SHP77 (cell line): ENCODE results near the gene SYCE1.
"Not testable (repeated sequence)": the region's sequence is repeated elsewhere in the genome, so short reads cannot be mapped to it uniquely, and the experiment has no call there.

ENCODE experiments used
- DNase-seq, 2 experiments: peaks; one replicate each; lab custom pipeline; 2025; lab: John Stamatoyannopoulos, UW

Gene SYCE1, protein sequence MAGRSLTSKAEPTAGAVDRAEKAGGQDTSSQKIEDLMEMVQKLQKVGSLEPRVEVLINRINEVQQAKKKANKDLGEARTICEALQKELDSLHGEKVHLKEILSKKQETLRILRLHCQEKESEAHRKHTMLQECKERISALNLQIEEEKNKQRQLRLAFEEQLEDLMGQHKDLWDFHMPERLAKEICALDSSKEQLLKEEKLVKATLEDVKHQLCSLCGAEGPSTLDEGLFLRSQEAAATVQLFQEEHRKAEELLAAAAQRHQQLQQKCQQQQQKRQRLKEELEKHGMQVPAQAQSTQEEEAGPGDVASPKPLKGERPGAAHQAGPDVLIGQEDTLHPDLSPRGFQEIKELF

DNA sequence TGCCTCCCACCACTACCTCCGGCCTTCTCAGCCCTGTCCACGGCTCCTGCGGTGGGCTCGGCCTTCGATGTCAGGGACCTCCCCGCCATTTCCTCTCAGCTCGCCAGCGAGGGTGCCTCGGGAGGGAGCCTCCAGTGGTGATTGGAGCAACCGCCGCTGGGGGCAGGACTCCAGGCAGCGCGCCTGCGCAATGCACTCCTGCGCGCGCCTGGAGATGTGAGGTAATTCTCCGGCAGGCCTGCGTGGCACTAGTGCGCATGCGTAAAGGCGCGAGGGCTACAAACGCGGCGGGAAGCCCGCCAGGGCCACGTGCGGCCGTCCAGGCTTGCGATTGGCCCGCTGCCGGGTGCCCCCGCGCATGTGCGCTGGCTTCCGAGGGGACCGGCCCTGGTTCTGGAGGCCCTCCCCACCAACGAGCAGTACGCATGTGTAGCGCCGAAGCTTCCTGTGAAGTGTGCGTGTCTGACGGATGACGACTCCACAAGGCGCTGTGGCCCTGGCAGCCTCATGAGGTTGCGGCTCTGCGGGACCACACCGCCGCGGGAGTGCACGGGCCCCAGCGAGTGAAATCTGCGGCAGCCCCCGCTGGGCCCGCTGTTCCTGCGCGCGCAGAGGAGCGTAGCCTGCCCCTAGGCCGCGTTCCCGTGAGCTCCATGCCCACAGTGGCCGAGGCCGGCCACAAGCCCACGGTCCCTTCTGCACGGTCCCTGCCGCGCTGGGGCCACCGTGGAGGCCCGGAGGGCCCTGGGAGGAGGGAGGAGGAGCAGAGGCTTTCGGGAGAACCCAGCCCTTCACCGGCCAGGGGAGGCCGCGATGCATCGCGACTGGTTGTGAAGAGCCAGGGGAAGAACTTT is at the start of gene SYCE1:
TSS of gene SYCE1 (minus strand) at position 143 of the 854 bp plus-strand sequence. CDS start at position 89, 54 bp downstream.
- no peak for DNase-seq

DNA sequence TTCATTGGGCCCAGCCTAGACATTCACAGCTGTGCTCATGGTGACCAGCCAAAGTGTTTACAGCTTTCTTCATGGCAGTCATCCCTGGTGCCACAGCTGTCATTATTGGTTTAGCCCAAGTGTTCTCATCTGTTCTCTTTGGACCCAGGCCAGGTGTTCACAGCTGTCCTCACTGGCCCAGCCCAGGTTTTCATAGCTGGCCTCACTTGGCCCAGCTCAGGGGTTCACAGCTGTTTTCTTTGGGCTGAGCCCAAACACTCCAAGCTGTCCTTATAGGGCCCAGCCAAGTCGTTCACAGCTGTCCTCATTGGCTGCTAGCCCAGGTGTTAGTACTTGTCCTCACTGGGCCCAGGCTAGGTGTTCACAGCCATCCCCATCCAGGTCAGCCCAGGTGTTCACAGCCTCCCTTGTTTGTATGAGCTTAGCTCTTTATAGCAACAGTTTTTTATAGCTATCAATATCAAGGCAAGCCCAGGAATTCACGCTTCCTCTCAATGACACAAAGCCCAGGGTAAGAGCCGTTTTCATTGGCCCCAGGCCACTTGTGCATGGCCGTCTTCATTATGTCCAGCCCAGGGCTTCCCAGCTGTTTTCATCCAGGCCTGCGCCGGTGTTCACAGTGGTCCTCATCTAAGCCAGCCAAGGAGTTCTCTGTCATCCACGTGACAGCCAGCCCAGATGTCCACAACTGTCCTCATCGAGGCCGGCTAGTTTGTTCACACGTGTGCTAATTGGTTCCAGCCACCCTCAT is 49.6 kb upstream of the SYCE1 start:
- peak; percentile 55 to 60 for DNase-seq

DNA sequence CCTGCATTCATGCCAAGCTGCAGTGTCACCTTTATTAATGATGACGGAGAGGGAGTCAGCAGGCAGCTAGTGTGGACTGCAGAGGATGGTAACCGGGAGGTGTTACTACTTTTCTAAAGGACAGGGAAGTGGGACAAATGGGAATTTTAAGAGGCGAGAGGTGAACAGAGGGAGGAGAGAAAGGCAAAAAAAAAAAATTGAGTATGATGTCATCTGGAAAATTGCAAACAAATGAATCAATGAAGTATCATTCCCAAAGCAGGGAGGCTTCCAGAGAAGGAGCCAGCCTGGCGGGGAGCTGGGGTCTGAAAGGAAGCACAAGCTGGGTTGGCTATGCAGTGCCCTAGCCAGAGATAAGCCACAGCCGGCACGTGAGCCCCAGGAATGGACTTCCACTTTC is 48.3 kb upstream of the SYCE1 start:
- DNase-seq: no peak

DNA sequence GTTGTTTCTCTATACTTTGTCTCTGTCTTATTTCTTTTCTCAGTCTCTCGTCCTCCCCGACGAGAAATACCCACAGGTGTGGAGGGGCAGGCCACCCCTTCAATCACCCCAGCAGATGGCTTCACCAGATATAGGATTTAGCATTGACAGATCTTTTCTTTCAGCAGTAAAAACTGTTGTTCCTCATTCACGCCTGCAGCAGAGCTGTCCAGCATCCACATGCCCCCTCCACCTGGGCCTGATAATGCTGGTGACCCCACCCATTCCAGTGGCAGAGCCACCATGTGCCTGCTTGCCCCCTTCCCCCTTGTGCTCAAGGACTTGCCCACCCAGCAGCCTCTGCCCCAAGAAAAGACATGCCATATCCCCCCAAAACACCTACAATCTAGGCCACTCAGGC is 45.7 kb upstream of the SYCE1 start:
- DNase-seq: no peak

DNA sequence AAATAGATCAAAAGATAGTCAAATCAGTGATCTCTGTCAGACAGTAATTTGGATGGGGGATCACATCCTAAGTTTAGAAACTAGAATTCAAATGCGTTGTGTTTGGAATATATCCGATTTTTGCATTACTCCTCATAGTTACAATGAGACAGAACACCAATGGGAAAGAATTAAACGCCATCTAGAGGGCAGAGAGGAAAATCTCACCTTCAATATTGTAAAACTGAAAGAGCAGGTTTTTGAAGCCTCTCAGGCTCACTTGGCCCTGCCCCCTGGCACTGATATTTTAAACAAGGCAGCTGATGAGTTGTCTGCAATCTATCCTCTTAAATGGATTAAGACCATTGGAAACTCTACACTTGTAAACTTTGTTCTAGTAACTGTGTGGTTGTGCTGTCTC is 43.5 kb upstream of the SYCE1 start:
- DNase-seq: peak; percentile 51 to 59

DNA sequence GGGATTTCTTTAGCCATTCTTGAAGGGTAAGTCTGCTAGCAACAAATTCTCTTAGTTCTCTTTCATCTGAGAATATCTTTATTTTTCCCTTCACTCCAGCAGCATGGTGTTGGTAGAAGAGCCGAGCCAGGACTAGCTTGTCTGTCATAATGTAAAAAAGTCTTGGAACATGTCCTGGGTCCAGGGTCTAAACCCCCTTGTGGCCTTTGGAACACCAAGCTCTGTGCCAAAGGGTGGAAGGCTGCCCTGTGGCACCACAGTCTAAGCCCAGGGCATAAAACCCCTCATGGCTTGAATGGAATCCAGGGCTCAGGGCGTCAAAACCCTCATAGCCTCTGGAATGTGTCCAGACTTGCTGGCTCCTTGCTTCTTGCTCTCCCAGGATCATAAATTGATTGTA is 38.1 kb upstream of the SYCE1 start:
- DNase-seq: not testable (repeated sequence)

DNA sequence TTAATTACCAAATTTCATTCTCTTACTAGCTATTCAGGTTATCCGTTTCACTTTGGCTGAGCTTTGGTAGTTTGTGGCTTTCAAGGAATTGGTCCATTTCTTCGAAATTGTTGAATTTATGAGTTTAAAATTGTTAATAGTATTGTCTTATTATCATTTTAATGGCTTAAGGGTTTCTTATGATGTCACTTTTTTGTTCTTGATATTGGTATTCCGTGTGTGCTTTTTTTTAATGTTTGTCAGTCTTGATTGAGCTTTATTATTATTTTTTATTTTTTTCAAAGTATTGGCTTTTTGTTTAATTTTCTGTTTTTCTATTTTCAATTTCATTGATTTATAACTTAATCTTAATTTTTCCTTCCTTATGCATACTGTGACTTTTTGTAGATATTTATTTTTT is 35.3 kb upstream of the SYCE1 start:
- no peak for DNase-seq

DNA sequence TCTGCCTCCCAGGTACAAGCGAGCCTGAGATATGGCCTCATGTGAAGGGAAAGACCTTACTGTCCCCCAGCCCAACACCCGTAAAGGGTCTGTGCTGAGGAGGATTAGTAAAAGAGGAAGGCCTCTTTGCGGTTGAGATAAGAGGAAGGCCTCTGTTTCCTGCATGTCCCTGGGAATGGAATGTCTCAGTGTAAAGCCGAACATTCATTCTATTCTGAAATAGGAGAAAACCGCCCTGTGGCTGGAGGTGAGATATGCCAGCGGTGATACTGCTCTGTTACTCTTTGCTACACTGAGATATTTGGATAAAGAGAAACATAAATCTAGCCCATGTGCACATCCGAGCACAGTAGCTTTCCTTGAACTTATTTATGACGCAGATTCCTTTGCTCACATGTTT is 34.5 kb upstream of the SYCE1 start:
- not testable (repeated sequence) for DNase-seq

DNA sequence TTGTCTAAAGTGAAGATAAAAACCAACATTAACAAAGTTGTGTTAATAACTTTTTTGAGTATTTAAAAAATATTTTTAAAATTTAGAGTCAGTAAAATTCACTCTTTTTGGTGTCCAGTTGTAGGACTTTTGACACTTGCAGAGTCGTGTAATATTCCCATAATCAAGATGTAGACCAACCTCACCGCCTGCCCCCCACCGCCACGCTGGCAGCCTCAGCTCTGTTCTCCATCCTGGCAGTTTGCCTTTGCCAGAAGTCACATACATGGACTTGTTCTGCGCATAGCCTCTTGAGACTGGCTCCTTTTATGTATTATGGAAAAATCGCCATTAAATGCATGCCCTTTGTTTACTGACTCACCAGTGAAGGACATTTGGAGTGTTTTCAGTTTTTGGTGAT is 27.3 kb upstream of the SYCE1 start:
- DNase-seq: no peak

DNA sequence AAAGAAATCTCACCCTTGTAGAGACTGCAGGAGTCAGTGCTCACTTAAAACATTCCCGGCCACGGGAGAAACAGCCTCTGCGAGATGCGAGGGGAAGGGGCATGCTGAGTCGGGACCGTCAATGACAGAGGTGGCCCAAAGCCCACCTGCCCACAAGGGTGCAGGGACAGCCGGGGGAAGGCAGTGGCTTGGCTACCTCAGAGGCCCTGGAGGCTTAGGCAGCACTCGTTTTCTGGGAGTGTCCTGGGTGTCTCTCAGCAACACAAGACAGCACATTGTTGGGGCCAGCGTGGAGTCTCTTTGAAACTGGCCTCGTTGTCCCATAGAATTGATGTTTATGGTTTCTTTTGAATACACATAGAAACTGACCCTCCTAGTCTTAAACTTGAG is 25.6 kb upstream of the SYCE1 start:
- DNase-seq: no peak

DNA sequence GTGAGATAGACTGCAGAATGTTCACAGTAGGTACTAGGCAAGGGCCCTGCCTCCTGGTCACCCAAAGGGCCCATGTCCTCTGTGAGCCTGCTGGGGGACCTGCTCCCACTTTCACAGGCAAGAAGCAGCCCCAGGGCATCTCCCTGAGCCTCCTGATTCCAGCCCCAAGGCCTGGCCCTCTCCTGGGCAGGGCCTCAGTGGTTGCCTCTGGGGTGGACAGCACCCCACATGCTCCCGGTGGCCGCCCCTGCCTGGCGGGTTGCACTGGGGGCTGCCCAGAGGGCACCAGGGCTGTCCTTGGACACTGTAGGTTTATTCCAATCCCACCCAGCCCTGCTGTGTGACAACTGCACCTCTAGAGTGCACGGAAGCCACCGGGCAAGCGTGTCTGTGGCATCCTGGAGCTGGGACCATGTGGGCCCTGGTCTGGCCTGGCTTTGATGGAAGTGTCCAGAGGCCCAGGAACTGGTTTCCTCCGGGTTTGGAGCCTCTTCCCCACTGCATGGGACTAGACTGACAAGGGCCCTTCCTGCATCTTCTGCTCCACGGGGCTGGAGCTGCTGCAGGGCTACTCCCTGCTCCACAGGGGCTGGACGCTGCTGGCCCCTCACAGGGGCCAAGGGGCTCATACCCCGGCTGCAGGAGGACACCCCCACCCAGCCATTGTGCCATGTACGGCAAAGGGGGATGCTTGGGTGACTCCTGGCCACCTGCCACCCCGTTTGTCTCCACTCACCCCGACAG is 25.0 kb upstream of the SYCE1 start:
- DNase-seq: no peak

DNA sequence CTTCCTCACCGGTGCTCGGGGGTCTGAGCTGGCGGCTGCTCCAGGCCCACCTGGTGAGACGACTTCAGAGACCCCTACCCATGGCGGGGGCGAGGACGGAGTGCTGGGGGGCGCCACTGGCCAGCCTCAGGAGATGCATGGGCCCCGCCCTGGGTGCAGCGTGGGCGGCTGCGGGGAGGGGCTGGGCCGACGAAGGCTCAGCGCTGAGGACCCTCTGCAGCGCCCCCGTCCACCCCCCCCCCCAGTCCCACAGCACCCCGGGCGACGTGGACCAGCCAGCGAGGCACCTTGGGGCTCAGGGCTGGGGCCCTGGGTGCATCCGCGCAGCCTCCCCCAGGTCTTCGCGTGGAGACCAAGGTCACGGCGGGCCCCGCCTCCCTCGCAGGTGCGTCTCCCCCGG is 11.7 kb upstream of the SYCE1 start:
- DNase-seq: not testable (repeated sequence)

DNA sequence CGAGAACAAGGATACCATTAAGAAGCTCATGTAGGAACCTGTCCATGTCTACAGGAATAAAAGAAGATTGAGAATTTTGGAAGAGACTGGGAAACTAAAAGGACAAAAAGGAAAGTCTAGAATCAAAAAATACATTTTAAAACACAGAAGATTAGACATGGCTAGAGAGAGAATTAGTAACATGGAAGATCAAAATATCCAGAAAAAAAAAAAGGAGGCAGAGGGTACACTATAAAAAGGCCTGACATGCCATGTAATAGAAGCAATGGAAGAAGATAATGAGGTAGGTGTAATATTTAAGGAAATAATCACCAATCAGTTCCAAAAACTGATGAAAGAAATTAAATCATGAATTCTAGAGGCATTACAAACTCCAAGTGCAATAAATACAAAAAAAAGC is 8.1 kb upstream of the SYCE1 start:
- DNase-seq: not testable (repeated sequence)

DNA sequence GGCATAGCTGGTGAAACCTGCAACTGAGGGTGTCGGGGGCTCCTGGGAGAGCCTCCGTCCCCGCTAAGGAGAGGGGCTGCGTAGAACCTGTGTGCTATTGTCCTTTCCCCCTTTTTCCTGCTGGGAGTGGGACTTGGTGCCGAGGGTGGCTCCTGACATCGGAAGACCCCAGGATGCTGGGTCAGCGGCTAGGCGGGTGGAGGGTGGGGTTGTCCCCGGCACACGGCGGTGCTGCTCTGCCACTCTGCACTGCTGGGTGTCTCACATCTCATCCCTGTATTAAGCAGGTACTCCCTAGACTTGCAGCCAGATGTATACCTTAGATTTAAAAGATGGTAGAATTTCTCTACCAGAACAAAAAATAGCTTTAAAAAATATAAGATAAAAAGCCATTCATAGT is 6.7 kb upstream of the SYCE1 start:
- not testable (repeated sequence) for DNase-seq

DNA sequence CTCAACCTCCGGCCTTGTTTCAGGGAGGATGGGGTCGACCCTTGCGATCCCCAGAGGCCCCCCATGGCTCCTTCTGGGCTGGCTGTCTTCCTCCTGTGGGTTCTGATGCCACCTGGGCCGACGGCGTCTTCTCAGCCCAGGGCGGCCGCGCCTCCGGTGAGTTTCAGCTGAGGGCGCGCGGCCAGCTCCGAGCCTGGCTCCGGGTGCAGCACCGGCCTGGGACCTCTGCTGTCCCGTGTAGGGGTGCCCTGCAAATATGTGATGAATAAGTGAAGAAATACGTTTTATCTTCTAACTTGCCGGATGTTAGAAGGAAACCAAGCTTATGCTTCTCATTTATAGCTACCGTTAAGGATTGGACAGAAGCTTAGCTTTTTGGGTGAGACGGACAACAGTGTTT is 4.4 kb upstream of the SYCE1 start:
- DNase-seq: not testable (repeated sequence)

DNA sequence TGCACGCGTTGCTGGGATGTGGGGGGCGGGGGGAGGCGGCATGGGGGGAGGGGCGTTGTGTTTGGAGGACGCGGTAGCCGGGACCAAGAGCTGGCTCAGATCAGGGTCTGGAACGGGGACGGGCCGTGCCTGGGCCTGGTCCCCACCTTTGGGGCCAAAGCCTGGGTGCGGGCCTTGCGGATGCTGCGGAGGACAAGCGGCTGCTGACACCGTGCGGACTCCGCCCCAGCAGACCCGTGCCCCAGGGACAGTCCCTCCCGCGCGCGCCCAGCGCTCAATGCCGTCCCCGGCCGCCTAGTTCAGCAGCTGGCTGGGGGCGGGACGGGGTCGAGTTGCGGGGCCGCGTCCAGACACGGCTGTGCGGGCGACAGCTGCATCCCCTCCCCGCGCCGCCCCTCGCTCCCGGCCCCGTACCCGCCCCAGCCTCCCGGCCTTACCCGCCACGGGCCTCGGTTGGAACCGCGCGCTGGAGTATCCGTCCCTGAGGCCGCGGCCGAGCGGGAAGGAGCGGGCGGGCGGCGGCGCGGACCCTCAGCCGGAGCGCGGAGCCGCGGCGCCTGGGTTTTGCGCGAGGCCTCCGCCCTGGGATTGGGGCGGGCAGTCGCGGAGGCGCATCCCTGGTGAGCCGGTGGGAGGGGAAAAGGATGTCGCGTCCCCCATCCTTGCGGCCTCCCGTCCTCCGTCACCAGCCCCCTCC is 3.6 kb upstream of the SYCE1 start:
- DNase-seq: not testable (repeated sequence)

DNA sequence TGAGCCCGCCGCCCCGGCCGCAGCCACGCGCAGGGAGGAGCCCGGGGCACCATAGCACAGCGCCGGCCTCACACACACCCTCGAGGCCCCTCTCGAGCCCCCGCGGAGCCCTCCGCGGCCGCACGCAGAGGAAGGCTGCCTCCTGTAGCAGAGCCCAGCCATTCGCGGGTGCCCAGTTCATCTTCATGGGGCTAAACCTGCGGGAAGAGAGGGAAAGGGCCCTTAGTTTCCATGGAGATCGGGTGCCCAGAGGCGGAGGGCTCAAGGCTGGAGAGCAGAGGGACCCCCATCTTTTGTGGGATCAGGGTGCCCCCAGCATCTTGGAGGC is 2.9 kb upstream of the SYCE1 start:
- no peak for DNase-seq

DNA sequence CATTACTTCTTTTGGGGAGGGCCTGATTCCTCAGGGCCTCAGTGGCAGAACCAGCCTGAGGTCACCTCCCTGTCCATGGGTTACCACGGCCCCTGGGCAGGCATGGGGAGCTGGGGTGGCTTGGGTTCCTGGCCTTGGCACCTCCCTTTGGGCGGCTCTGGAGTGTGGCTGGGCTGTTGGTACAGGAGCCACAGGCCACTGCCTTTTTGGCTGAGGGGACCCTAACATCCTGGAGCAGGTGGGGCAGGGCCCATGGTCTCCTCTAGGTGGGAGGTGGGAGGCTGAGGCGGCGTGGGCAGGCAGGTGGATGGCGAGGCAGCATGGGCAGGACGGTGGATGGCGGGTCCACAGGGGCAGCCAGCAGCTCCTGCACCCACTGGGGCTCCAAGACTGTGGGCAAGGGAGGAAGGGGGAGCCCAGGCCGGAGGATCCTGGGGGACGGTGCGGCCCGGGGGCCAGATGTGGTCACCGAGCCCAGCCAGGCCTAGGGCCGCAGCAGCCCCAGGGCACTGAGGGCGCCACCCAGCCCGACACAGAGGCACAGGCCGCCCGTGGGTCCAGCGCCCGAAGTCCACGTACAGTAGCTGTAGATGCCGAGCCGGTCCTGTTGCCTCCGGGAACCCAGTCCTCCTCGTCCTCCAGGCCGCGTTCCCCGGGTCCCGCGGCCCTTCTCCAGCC is 2.4 kb upstream of the SYCE1 start:
- DNase-seq: no peak

DNA sequence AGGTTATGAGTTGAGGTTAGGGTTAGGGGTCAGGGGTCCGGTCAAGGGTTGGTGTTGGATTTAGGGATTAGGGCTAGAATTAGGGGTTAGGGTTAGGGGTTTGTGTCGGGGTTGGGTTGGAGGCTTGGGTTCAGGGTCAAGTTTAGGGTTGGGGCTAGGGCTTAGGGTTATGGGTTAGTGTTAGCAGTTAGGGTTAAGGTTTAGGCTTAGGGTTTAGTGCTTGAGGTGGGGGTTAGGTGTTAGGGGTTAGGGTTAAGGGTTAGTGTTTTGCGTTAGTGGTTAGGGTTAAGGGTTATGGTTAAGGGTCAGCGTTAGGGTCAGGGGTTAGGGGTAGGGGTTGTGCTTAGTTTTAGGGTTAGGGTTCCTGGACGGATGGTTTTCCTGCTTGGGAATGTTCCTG is 1.7 kb upstream of the SYCE1 start:
- DNase-seq: no peak

DNA sequence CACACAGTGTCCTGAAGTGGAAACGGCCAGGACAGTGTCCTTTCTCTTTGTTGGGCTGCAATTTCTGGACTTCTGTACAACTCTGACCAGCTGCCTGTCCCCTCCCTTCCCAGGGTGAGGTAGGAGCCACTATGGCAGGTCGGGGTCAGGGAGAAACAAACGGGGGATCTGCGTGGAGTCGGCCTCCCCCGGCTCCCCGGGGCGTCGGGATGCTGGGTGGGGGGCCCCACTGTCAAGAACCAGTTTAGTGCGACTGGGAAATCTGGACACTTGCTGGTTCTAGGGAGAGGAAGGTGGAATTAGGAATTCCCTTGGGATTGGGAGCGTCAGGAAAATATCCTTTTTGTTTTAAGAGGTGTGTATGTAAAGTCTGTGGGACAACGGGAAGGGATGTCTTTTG is 567 bp downstream of the SYCE1 start:
- no peak for DNase-seq

DNA sequence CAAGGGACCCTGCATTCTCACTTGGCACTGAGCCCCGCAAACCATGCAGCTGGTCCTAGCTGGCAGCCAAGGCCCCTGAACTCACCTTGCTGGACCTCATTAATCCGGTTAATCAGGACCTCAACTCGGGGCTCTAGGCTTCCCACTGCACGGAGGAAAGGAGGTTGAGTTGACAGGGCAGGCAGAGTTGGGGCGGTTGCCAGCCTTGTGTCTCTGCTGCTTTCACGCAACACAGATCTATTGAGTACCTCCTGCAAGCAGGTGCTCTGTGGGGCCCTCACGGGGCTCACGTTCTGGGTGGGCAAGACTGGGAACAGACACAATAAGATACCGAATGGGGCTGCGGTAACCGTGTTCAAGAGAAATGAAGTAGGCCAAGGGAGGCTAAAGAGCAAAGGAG is 6.2 kb downstream of the SYCE1 start:
- no peak for DNase-seq
